IPS-15b (cell line): ENCODE data around the gene CEL.
"Not testable (repeated sequence)": the region's sequence is repeated elsewhere in the genome, so short reads cannot be mapped to it uniquely, and the experiment has no call there.

Experiments used
- H3K27me3 ChIP-seq: one replicate; pipeline ENCODE4 v1.6.1; 2013; ENCODE audit warnings: low read length; ENCODE audit not compliant: control insufficient read depth, insufficient read depth
- H3K36me3 ChIP-seq: one replicate; pipeline ENCODE4 v1.6.1; 2013; ENCODE audit warnings: low read length; ENCODE audit not compliant: control insufficient read depth, insufficient read depth
- H3K4me1 ChIP-seq: one replicate; pipeline ENCODE4 v1.6.1; 2013; ENCODE audit warnings: mild to moderate bottlenecking, low read length; ENCODE audit not compliant: control insufficient read depth, insufficient read depth
- H3K4me3 ChIP-seq: one replicate; pipeline ENCODE4 v1.5.1; 2013; ENCODE audit warnings: low read depth, low read length
- H3K9ac ChIP-seq: one replicate; pipeline ENCODE4 v1.6.1; 2013; ENCODE audit warnings: low read depth, mild to moderate bottlenecking, low read length
- H3K9me3 ChIP-seq: one replicate; pipeline ENCODE4 v1.6.1; 2013; ENCODE audit warnings: mild to moderate bottlenecking, low read length; ENCODE audit not compliant: control insufficient read depth, insufficient read depth

CEL gene

GRCh38 chr9:133058550-133059320 lies 3.0 kb upstream of the CEL start:
- no peaks in the 10 kb centered on the region for H3K27me3 ChIP-seq
- no peak overlapping the region for H3K9ac ChIP-seq
- H3K4me1 ChIP-seq, result peaks cover 3% of the 10 kb centered on the region
- H3K9me3 ChIP-seq, result no peaks in the 10 kb centered on the region
- H3K4me3 ChIP-seq, result no peak overlapping the region
- H3K36me3 ChIP-seq, result peaks cover 33% of the 10 kb centered on the region

GRCh38 chr9:133059623-133060022 lies 2.2 kb upstream of the CEL start:
- Histone ChIP-seq H3K4me3 (no peak overlapping the region), H3K9ac (no peak overlapping the region), H3K27me3 (no peaks in the 10 kb centered on the region), H3K9me3 (no peaks in the 10 kb centered on the region), H3K4me1 (peaks cover 3% of the 10 kb centered on the region), H3K36me3 (peaks cover 24% of the 10 kb centered on the region)

- Histone ChIP-seq H3K36me3 (peaks cover 19% of the 10 kb centered on the region), H3K4me3 (no peak overlapping the region), H3K9ac (no peak overlapping the region), H3K27me3 (no peaks in the 10 kb centered on the region), H3K4me1 (peaks cover 3% of the 10 kb centered on the region), H3K9me3 (no peaks in the 10 kb centered on the region)
Observed at GRCh38 chr9:133060417-133060841, 1.4 kb upstream of the CEL start.

- H3K9ac ChIP-seq, H3K9me3 ChIP-seq, H3K27me3 ChIP-seq, H3K4me1 ChIP-seq, H3K4me3 ChIP-seq: not testable (repeated sequence)
- peaks cover 15% of the 10 kb centered on the region for H3K36me3 ChIP-seq
Observed at GRCh38 chr9:133061019-133061763, 590 bp upstream of the CEL start.

GRCh38 chr9:133062569-133062968 lies 788 bp downstream of the CEL start:
- not testable (repeated sequence) for H3K27me3 ChIP-seq, H3K9me3 ChIP-seq, H3K36me3 ChIP-seq, H3K9ac ChIP-seq, H3K4me3 ChIP-seq, H3K4me1 ChIP-seq

- H3K4me1 ChIP-seq, result peaks cover 3% of the 10 kb centered on the region
- H3K36me3 ChIP-seq, result peaks cover 5% of the 10 kb centered on the region
- no peak overlapping the region for H3K9ac ChIP-seq
- H3K4me3 ChIP-seq, result no peak overlapping the region
- H3K27me3 ChIP-seq, result no peaks in the 10 kb centered on the region
- H3K9me3 ChIP-seq, result no peaks in the 10 kb centered on the region
Observed at GRCh38 chr9:133063159-133063499, 1.3 kb downstream of the CEL start.

- Histone ChIP-seq H3K27me3 (no peaks in the 10 kb centered on the region), H3K9ac (no peak overlapping the region)
Observed at GRCh38 chr9:133063500-133064231, 1.9 kb downstream of the CEL start.

GRCh38 chr9:133064241-133065069 lies 2.7 kb downstream of the CEL start:
- Histone ChIP-seq H3K4me1 (peaks cover 3% of the 10 kb centered on the region), H3K36me3 (peaks cover 5% of the 10 kb centered on the region), H3K27me3 (no peaks in the 10 kb centered on the region), H3K9me3 (no peaks in the 10 kb centered on the region), H3K9ac (no peak overlapping the region), H3K4me3 (no peak overlapping the region)

More at GRCh38 chr9:133063500-133064231, 1.9 kb downstream of the CEL start:
- no peaks in the 10 kb centered on the region for H3K9me3 ChIP-seq
- H3K4me3 ChIP-seq, result no peak overlapping the region
- peaks cover 5% of the 10 kb centered on the region for H3K36me3 ChIP-seq
- peaks cover 3% of the 10 kb centered on the region for H3K4me1 ChIP-seq

- Histone ChIP-seq H3K4me1 (peaks cover 3% of the 10 kb centered on the region), H3K27me3 (no peaks in the 10 kb centered on the region), H3K36me3 (peaks cover 5% of the 10 kb centered on the region), H3K9ac (no peak overlapping the region), H3K9me3 (no peaks in the 10 kb centered on the region), H3K4me3 (no peak overlapping the region)
Observed at GRCh38 chr9:133065070-133065388, 3.2 kb downstream of the CEL start.

- no peak overlapping the region for H3K9ac ChIP-seq
- H3K27me3 ChIP-seq, result no peaks in the 10 kb centered on the region
- no peak overlapping the region for H3K4me3 ChIP-seq
- H3K9me3 ChIP-seq, result no peaks in the 10 kb centered on the region
- H3K4me1 ChIP-seq, result no peaks in the 10 kb centered on the region
- peaks cover 5% of the 10 kb centered on the region for H3K36me3 ChIP-seq
Observed at GRCh38 chr9:133066181-133066983, 4.6 kb downstream of the CEL start.

GRCh38 chr9:133067006-133067405 lies 5.2 kb downstream of the CEL start:
- Histone ChIP-seq H3K4me3 (no peak overlapping the region), H3K27me3 (no peaks in the 10 kb centered on the region), H3K36me3 (peaks cover 5% of the 10 kb centered on the region), H3K4me1 (no peaks in the 10 kb centered on the region), H3K9me3 (no peaks in the 10 kb centered on the region), H3K9ac (no peak overlapping the region)
